Endothelial cell of umbilical vein (primary cell): ENCODE measurements around the gene FAHD1. TPM values are rescaled to one million over a fixed set of nuclear protein-coding genes. Genes with fewer than 3 reads are reported as not detected.

Source experiments
- BruUV-seq: library from RNA; stranded (reverse); fragments of 400-500 nt; replicated peaks from 2 replicates; lab custom pipeline; 2021; lab: Mats Ljungman, UMichigan
- CTCF ChIA-PET: fragments of 300-600, 350-600 bp; sonication (Branson Sonifier 250); formaldehyde crosslinking; loops from one replicate; lab custom pipeline; 2021; ENCODE audit warnings: antibody characterized with exemption, inconsistent platforms; lab: Charles Lee
- POLR2A ChIA-PET: fragments of 300-600, 350-600 bp; sonication (Branson Sonifier 250); formaldehyde crosslinking; loops from one replicate; lab custom pipeline; 2021; ENCODE audit warnings: antibody characterized with exemption, inconsistent platforms; lab: Charles Lee
- DNase-seq: peaks from one replicate; pipeline ENCODE4 v3.0.0-alpha.2; 2011; ENCODE audit warnings: low read depth, low spot score
- FAIRE-seq: peaks from 2 replicates; lab custom pipeline; 2011; peaks lifted over from hg19 to GRCh38; lab: Jason Lieb, UNC
- H2AFZ ChIP-seq: 2 replicates; pipeline ENCODE4 v1.6.0; 2012; ENCODE audit warnings: low read depth, low read length, control low read depth, inconsistent platforms
- H3K27ac ChIP-seq: 2 replicates; pipeline ENCODE4 v1.5.1; 2011; ENCODE audit warnings: low read depth, mild to moderate bottlenecking, control low read depth, low read length, moderate library complexity; ENCODE audit not compliant: insufficient read depth
- H3K27me3 ChIP-seq, 2 experiments: 2 replicates each; pipeline versions ENCODE4 v1.6.0 to v1.6.1; 2011; ENCODE audit warnings: low read length in 2 of 2, mixed read lengths in 1 of 2; ENCODE audit not compliant: control insufficient read depth in 2 of 2, insufficient read depth in 2 of 2
- H3K36me3 ChIP-seq, 2 experiments: 2 replicates in 1 of 2; 3 replicates in 1 of 2; pipeline ENCODE4 v1.5.1; 2011; ENCODE audit warnings: low read length in 2 of 2, mild to moderate bottlenecking in 1 of 2, moderate library complexity in 1 of 2; ENCODE audit not compliant: control insufficient read depth in 2 of 2, insufficient read depth in 2 of 2; ENCODE audit errors: extremely low read depth in 1 of 2
- H3K4me1 ChIP-seq: 3 replicates; pipeline ENCODE4 v1.5.1; 2011; ENCODE audit warnings: mild to moderate bottlenecking, low read length; ENCODE audit not compliant: control insufficient read depth, insufficient read depth; ENCODE audit errors: extremely low read depth
- H3K4me2 ChIP-seq: 2 replicates; pipeline ENCODE4 v1.6.1; 2011; ENCODE audit warnings: low read length, control low read depth, mixed read lengths; ENCODE audit not compliant: insufficient read depth
- H3K4me3 ChIP-seq, 3 experiments: fragments of 200-600 bp in 1 of 3; sonication (generic), shearing (Covaris generic) in 1 of 3; replicated peaks in 1 of 3; 2 replicates each; pipeline ENCODE4 v1.5.1; 2011 to 2016; ENCODE audit warnings: control low read depth in 3 of 3, low read length in 3 of 3, mild to moderate bottlenecking in 2 of 3, inconsistent platforms in 1 of 3, low read depth in 1 of 3, moderate library complexity in 1 of 3; ENCODE audit not compliant: insufficient read depth in 1 of 3
- H3K79me2 ChIP-seq: 2 replicates; pipeline ENCODE4 v1.6.0; 2012; ENCODE audit warnings: low read length, inconsistent platforms; ENCODE audit not compliant: control insufficient read depth, insufficient read depth
- H3K9ac ChIP-seq: replicated peaks from 2 replicates; pipeline ENCODE3; 2011; ENCODE audit warnings: low read length, control low read depth; ENCODE audit not compliant: insufficient read depth; ENCODE audit errors: extremely low read depth
- H3K9me1 ChIP-seq: replicated peaks from 3 replicates; pipeline ENCODE4 v1.6.0; 2011; ENCODE audit warnings: mild to moderate bottlenecking, low read length; ENCODE audit not compliant: control insufficient read depth, insufficient read depth; ENCODE audit errors: extremely low read depth
- H3K9me3 ChIP-seq: replicated peaks from 2 replicates; pipeline ENCODE4 v1.5.1; 2012; ENCODE audit warnings: low read length, inconsistent platforms; ENCODE audit not compliant: control insufficient read depth, insufficient read depth
- H4K20me1 ChIP-seq: replicated peaks from 2 replicates; pipeline ENCODE3; 2011; ENCODE audit warnings: mild to moderate bottlenecking, low read length; ENCODE audit not compliant: control insufficient read depth, insufficient read depth; ENCODE audit errors: extremely low read depth
- EZH2 ChIP-seq: IDR thresholded peaks from 2 replicates; pipeline ENCODE4 v1.6.1; 2012; ENCODE audit warnings: borderline replicate concordance, low read depth, mild to moderate bottlenecking, moderate library complexity, low read length, inconsistent platforms; ENCODE audit not compliant: severe bottlenecking
- FOS ChIP-seq: IDR thresholded peaks from 2 replicates; pipeline ENCODE4 v1.6.1; 2011; ENCODE audit warnings: mild to moderate bottlenecking, low read length, moderate library complexity, borderline replicate concordance; ENCODE audit not compliant: insufficient read depth
- GATA2 ChIP-seq: IDR thresholded peaks from 2 replicates; pipeline ENCODE4 v1.7.0; 2011; ENCODE audit warnings: low read depth, mild to moderate bottlenecking, moderate library complexity, mixed read lengths, low read length; ENCODE audit not compliant: insufficient read length, insufficient read depth
- JUN ChIP-seq: IDR thresholded peaks from 2 replicates; pipeline ENCODE4 v1.6.1; 2011; ENCODE audit warnings: borderline replicate concordance, low read depth; ENCODE audit not compliant: insufficient read length, insufficient read depth
- MAX ChIP-seq: IDR thresholded peaks from 2 replicates; pipeline ENCODE4 v1.6.1; 2011; ENCODE audit not compliant: insufficient read depth, insufficient read length
- POLR2A ChIP-seq: IDR thresholded peaks from 2 replicates; pipeline ENCODE4 v1.6.1; 2012; ENCODE audit warnings: low read depth, mild to moderate bottlenecking, control low read depth, low read length
- POLR2AphosphoS5 ChIP-seq: IDR thresholded peaks from 2 replicates; pipeline ENCODE4 v1.6.1; 2012; ENCODE audit warnings: low read depth, mild to moderate bottlenecking, control low read depth, low read length, moderate library complexity; ENCODE audit not compliant: insufficient read depth
- dilution Hi-C: fragments of 300-500 bp; cut with MboI; formaldehyde crosslinking; loops from one replicate; pipeline ENCODE4 v1.15.0; 2019; ENCODE audit warnings: low sequenced_read_pairs; ENCODE audit not compliant: extremely low pct_ligation_motif_present
- intact Hi-C: fragments of 100-400 bp; cut with micrococcal nuclease; formaldehyde crosslinking; loops from one replicate; pipeline ENCODE4 v1.10.0; 2022
- polyA plus RNA-seq, 4 experiments: library from polyadenylated mRNA; depleted of rRNA in 3 of 4; stranded (reverse) in 3 of 4; unstranded in 1 of 4; fragments of >200 nt; gene quantifications; 2 replicates each; pipeline versions ENCODE4 v1.2.1 to v1.2.3, GENCODE V29; 2011 to 2012; ENCODE audit warnings: missing spikeins in 1 of 4
- total RNA-seq: library from RNA; stranded (reverse); gene quantifications from 2 replicates; pipeline ENCODE4 v1.2.3, GENCODE V29; 2021

The FAHD1 gene
- total and polyA plus RNA-seq, 2 donors (not counting 3 experiments of a cell fraction or from before 2014, with no cell fraction given) = 44.8 to 69.2 TPM

GRCh38 chr16:1777375-1778199 is 49.4 kb upstream of the FAHD1 start:
- no peaks in the 10 kb centered on the region for H3K9me1 ChIP-seq
- H3K79me2 ChIP-seq = peaks cover 11% of the 10 kb centered on the region
- no peak overlapping the region for H3K4me3 ChIP-seq
- BruUV-seq = no TSS peak
- dilution Hi-C loops = no loop called here
- POLR2A ChIA-PET = no interaction called here
- H2AFZ ChIP-seq = no peak overlapping the region
- intact Hi-C loops = no loop called here
- H4K20me1 ChIP-seq = no peaks in the 10 kb centered on the region
- no peak for TF ChIP-seq EZH2
- peak; percentile 17 for TF ChIP-seq POLR2A
- TF ChIP-seq FOS = no peak
- TF ChIP-seq GATA2 = no peak
- TF ChIP-seq POLR2AphosphoS5 = peak; percentile 30
- TF ChIP-seq MAX = no peak
- no peak for TF ChIP-seq JUN
- no peak for DNase-seq
- H3K4me1 ChIP-seq = peaks cover 16% of the 10 kb centered on the region
- no peak overlapping the region for H3K9ac ChIP-seq
- no peaks in the 10 kb centered on the region for H3K9me3 ChIP-seq
- CTCF ChIA-PET = no interaction called here
- H3K4me2 ChIP-seq = no peak overlapping the region
- H3K27me3 ChIP-seq = no peaks in the 10 kb centered on the region
- peaks cover 0 to 45% of the 10 kb centered on the region in 2 experiments for H3K36me3 ChIP-seq
- no peak overlapping the region for H3K27ac ChIP-seq
- no peak for FAIRE-seq
